ENCODE results near the gene PTGFRN.
"Not testable (repeated sequence)": the region's sequence is repeated elsewhere in the genome, so short reads cannot be mapped to it uniquely, and the experiment has no call there.

Gene PTGFRN

GRCh38 chr1:116916533-116917445 is 7.1 kb downstream of the PTGFRN start:
- no peak for DNase-seq (ENCODE audit: low read depth)

GRCh38 chr1:116918714-116919357 is 9.1 kb downstream of the PTGFRN start:
- no peak for DNase-seq (ENCODE audit: low read depth)

GRCh38 chr1:116919802-116920201 is 10.1 kb downstream of the PTGFRN start:
- DNase-seq (ENCODE audit: low read depth), result no peak

GRCh38 chr1:116920211-116920610 is 10.5 kb downstream of the PTGFRN start:
- no peak for DNase-seq (ENCODE audit: low read depth)

GRCh38 chr1:116921301-116921885 is 11.7 kb downstream of the PTGFRN start:
- no peak for DNase-seq (ENCODE audit: low read depth)

- no peak for DNase-seq (ENCODE audit: low read depth)
Observed at GRCh38 chr1:116921937-116922336, 12.2 kb downstream of the PTGFRN start.

GRCh38 chr1:116923421-116923820 is 13.7 kb downstream of the PTGFRN start:
- DNase-seq (ENCODE audit: low read depth), result no peak

- no peak for DNase-seq (ENCODE audit: low read depth)
Observed at GRCh38 chr1:116927049-116927798, 17.5 kb downstream of the PTGFRN start.

GRCh38 chr1:116929961-116930592 is 20.4 kb downstream of the PTGFRN start:
- DNase-seq (ENCODE audit: low read depth), result no peak

GRCh38 chr1:116931016-116931918 is 21.6 kb downstream of the PTGFRN start:
- DNase-seq (ENCODE audit: low read depth), result no peak

GRCh38 chr1:116933606-116934515 is 24.1 kb downstream of the PTGFRN start:
- no peak for DNase-seq (ENCODE audit: low read depth)

- DNase-seq (ENCODE audit: low read depth), result no peak
Observed at GRCh38 chr1:116934586-116935207, 25.0 kb downstream of the PTGFRN start.

GRCh38 chr1:116938216-116938615 is 28.5 kb downstream of the PTGFRN start:
- DNase-seq (ENCODE audit: low read depth), result no peak

- not testable (repeated sequence) for DNase-seq (ENCODE audit: low read depth)
Observed at GRCh38 chr1:116939780-116940543, 30.2 kb downstream of the PTGFRN start.

GRCh38 chr1:116940814-116941599 is 31.3 kb downstream of the PTGFRN start:
- no peak for DNase-seq (ENCODE audit: low read depth)

- DNase-seq (ENCODE audit: low read depth), result no peak
Observed at GRCh38 chr1:116941670-116942069, 32.0 kb downstream of the PTGFRN start.

GRCh38 chr1:116942344-116942743 is 32.6 kb downstream of the PTGFRN start:
- DNase-seq (ENCODE audit: low read depth), result no peak

- no peak for DNase-seq (ENCODE audit: low read depth)
Observed at GRCh38 chr1:116943438-116943837, 33.7 kb downstream of the PTGFRN start.
